Caco-2 (cell line): ENCODE data around the gene PRIM1. TPM values are rescaled to one million over a fixed set of nuclear protein-coding genes. Genes with fewer than 3 reads are reported as not detected.

Source experiments
- BruUV-seq: library from RNA; stranded (reverse); fragments of 400-500 nt; replicated peaks from 2 replicates; lab custom pipeline; 2021; lab: Mats Ljungman, UMichigan
- CTCF ChIA-PET: fragments of 300-600 bp; sonication (Branson Sonifier 250); formaldehyde crosslinking; loops from one replicate; lab custom pipeline; 2022; ENCODE audit warnings: antibody characterized with exemption; lab: Charles Lee
- POLR2A ChIA-PET: fragments of 300-600 bp; sonication (Branson Sonifier 250); formaldehyde crosslinking; loops from one replicate; lab custom pipeline; 2022; ENCODE audit warnings: antibody characterized with exemption; lab: Charles Lee
- DNase-seq, 2 experiments: peaks; one replicate each; pipeline versions ENCODE4 v3.0.0 to v3.0.0-alpha.2; 2020 to 2022
- H3K27me3 ChIP-seq: replicated peaks from 2 replicates; pipeline ENCODE4 v1.6.0; 2011; ENCODE audit warnings: low read length; ENCODE audit not compliant: control insufficient read depth, insufficient read depth
- H3K36me3 ChIP-seq: 2 replicates; pipeline ENCODE4 v1.5.1; 2011; ENCODE audit warnings: low read length; ENCODE audit not compliant: control insufficient read depth, insufficient read depth
- H3K4me1 ChIP-seq: fragments of 250-450 bp; sonication (Bioruptor Pico); 2 replicates; pipeline ENCODE4 v1.5.1; 2020; ENCODE audit warnings: mild to moderate bottlenecking
- H3K4me3 ChIP-seq: 2 replicates; pipeline ENCODE4 v1.5.1; 2011; ENCODE audit warnings: low read depth, mild to moderate bottlenecking, control low read depth, low read length
- H3K9me3 ChIP-seq: fragments of 250-450 bp; sonication (Bioruptor Pico); 2 replicates; pipeline ENCODE4 v1.5.1; 2020; ENCODE audit warnings: mild to moderate bottlenecking, moderate library complexity
- H3K27ac Mint-ChIP-seq: one replicate; pipeline ENCODE4 v1.8.0; 2022; ENCODE audit warnings: mixed read lengths; ENCODE audit not compliant: unreplicated experiment
- H3K27me3 Mint-ChIP-seq: one replicate; pipeline ENCODE4 v1.8.0; 2022; ENCODE audit warnings: mixed read lengths; ENCODE audit not compliant: insufficient read depth, unreplicated experiment
- H3K36me3 Mint-ChIP-seq: one replicate; pipeline ENCODE4 v1.8.0; 2022; ENCODE audit warnings: mild to moderate bottlenecking, mixed read lengths; ENCODE audit not compliant: insufficient read depth, unreplicated experiment
- H3K4me1 Mint-ChIP-seq: one replicate; pipeline ENCODE4 v1.8.0; 2022; ENCODE audit warnings: low read depth, mixed read lengths; ENCODE audit not compliant: unreplicated experiment
- H3K4me3 Mint-ChIP-seq: one replicate; pipeline ENCODE4 v1.8.0; 2022; ENCODE audit warnings: mild to moderate bottlenecking, moderate library complexity, mixed read lengths; ENCODE audit not compliant: unreplicated experiment
- H3K9me3 Mint-ChIP-seq: one replicate; pipeline ENCODE4 v1.8.0; 2022; ENCODE audit warnings: mixed read lengths; ENCODE audit not compliant: unreplicated experiment
- intact Hi-C: fragments of 100-400 bp; cut with micrococcal nuclease; formaldehyde crosslinking; loops from one replicate; pipeline ENCODE4 v1.10.0; 2022; ENCODE audit not compliant: unreplicated experiment
- total RNA-seq: library from RNA; stranded (reverse); gene quantifications from 2 replicates; pipeline ENCODE4 v1.2.3, GENCODE V29; 2022
- TF ChIP-seq, protein P1 (sequence below), 2 experiments: fragments of 200-600 bp in 1 of 2; IDR thresholded peaks; 1 replicate in 1 of 2; 2 replicates in 1 of 2; pipeline versions ENCODE4 v1.5.1 to v1.8.0; 2011 to 2022; ENCODE audit warnings: antibody characterized with exemption in 1 of 2, control low read depth in 1 of 2, inconsistent platforms in 1 of 2, low read depth in 1 of 2, low read length in 1 of 2, mild to moderate bottlenecking in 1 of 2, moderate library complexity in 1 of 2; ENCODE audit not compliant: insufficient read depth in 1 of 2, severe bottlenecking in 1 of 2, unreplicated experiment in 1 of 2

The PRIM1 gene
- total RNA-seq, 1 experiment from 2014 or later, result 38.0 TPM

DNA sequence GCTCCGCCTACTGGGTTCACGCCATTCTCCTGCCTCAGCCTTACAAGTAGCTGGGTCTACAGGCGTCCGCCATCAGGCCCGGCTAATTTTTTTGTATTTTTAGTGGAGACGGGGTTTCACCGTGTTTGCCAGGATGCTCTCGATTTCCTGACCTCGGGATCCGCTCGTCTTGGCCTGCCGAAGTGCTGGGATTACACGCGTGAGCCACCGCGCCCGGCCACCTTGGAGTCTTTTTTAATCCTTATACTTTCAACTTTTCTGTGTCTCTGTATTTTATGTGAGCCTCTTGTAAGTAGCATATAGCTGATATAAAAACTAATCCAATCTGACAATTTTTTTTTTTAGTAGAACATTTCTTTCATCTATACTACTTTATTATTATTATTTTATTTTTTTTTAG lies 26.6 kb upstream of the PRIM1 start:
- TF ChIP-seq, protein P1, sequence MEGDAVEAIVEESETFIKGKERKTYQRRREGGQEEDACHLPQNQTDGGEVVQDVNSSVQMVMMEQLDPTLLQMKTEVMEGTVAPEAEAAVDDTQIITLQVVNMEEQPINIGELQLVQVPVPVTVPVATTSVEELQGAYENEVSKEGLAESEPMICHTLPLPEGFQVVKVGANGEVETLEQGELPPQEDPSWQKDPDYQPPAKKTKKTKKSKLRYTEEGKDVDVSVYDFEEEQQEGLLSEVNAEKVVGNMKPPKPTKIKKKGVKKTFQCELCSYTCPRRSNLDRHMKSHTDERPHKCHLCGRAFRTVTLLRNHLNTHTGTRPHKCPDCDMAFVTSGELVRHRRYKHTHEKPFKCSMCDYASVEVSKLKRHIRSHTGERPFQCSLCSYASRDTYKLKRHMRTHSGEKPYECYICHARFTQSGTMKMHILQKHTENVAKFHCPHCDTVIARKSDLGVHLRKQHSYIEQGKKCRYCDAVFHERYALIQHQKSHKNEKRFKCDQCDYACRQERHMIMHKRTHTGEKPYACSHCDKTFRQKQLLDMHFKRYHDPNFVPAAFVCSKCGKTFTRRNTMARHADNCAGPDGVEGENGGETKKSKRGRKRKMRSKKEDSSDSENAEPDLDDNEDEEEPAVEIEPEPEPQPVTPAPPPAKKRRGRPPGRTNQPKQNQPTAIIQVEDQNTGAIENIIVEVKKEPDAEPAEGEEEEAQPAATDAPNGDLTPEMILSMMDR (IDR thresholded peaks at IDR 0.05; ENCODE audit: insufficient read depth in 1 of 2, low read depth in 1 of 2, low read length in 1 of 2, severe bottlenecking in 1 of 2, unreplicated experiment in 1 of 2), result no peak
- POLR2A ChIA-PET, result no interaction called here
- intact Hi-C loops, result no loop called here
- no peaks in the 10 kb centered on the region for H3K4me1 Mint-ChIP-seq
- Histone ChIP-seq H3K36me3 (no peaks in the 10 kb centered on the region), H3K4me3 (no peak overlapping the region), H3K9me3 (no peaks in the 10 kb centered on the region), H3K27me3 (no peaks in the 10 kb centered on the region), H3K4me1 (no peaks in the 10 kb centered on the region)
- CTCF ChIA-PET, result no interaction called here
- no peaks in the 10 kb centered on the region for H3K36me3 Mint-ChIP-seq
- BruUV-seq, result no TSS peak
- no peak for DNase-seq
- no peak overlapping the region for H3K4me3 Mint-ChIP-seq
- H3K9me3 Mint-ChIP-seq, result no peaks in the 10 kb centered on the region
- no peaks in the 10 kb centered on the region for H3K27me3 Mint-ChIP-seq
- no peak overlapping the region for H3K27ac Mint-ChIP-seq

DNA sequence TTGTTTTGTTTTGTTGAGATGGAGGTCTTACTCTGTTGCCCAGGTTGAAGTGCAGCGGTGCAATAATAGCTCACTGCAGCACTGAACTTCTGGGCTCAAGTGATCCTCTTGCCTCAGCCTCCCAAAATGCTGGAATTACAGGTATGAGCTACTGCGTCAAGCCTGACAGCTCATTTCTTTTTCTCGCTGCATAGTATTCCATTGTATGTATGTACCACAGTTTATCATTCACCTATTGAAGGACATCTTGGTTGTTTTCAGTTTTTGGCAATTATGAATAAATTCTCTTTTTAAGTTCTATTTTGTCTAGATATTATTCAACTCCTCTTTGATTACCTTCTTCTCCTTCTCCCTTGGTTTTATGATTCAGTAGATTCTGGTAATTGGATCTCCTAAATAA lies 24.5 kb upstream of the PRIM1 start:
- no TSS peak for BruUV-seq
- Mint-ChIP-seq H3K27me3 (no peaks in the 10 kb centered on the region), H3K27ac (no peak overlapping the region), H3K4me3 (no peak overlapping the region), H3K36me3 (no peaks in the 10 kb centered on the region), H3K9me3 (no peaks in the 10 kb centered on the region), H3K4me1 (no peaks in the 10 kb centered on the region)
- ChIA-PET POLR2A (no interaction called here), CTCF (no interaction called here)
- no peak for DNase-seq
- no peak overlapping the region for H3K4me3 ChIP-seq
- intact Hi-C loops, result no loop called here
- no peaks in the 10 kb centered on the region for H3K27me3 ChIP-seq
- no peaks in the 10 kb centered on the region for H3K4me1 ChIP-seq
- H3K36me3 ChIP-seq, result no peaks in the 10 kb centered on the region
- H3K9me3 ChIP-seq, result no peaks in the 10 kb centered on the region
- TF ChIP-seq, protein P1 (IDR thresholded peaks at IDR 0.05; ENCODE audit: insufficient read depth in 1 of 2, low read depth in 1 of 2, low read length in 1 of 2, severe bottlenecking in 1 of 2, unreplicated experiment in 1 of 2), result no peak

DNA sequence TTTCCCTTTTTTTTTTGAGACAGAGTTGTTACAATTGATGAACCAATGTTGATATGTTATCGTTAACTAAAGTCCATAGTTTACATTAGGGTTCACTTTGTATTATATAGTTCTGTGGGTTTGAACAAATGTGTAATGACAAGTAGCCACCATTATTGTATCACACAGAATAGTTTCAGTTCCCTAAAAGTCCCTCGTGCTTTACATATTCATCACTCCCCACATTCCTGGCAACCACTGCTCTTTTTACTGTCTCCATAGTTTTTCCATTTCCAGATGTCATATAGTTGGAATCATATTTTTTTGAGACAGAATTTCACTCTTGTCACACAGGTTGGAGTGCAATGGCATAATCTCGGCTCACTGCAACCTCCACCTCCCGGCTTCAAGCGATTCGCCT lies 23.5 kb upstream of the PRIM1 start:
- ChIA-PET CTCF (no interaction called here), POLR2A (no interaction called here)
- Mint-ChIP-seq H3K4me1 (no peaks in the 10 kb centered on the region), H3K27me3 (no peaks in the 10 kb centered on the region), H3K9me3 (no peaks in the 10 kb centered on the region), H3K27ac (no peak overlapping the region), H3K4me3 (no peak overlapping the region), H3K36me3 (no peaks in the 10 kb centered on the region)
- H3K36me3 ChIP-seq, result no peaks in the 10 kb centered on the region
- no peaks in the 10 kb centered on the region for H3K27me3 ChIP-seq
- no peaks in the 10 kb centered on the region for H3K4me1 ChIP-seq
- no peak for DNase-seq
- no TSS peak for BruUV-seq
- TF ChIP-seq, protein P1 (IDR thresholded peaks at IDR 0.05; ENCODE audit: insufficient read depth in 1 of 2, low read depth in 1 of 2, low read length in 1 of 2, severe bottlenecking in 1 of 2, unreplicated experiment in 1 of 2), result no peak
- no peaks in the 10 kb centered on the region for H3K9me3 ChIP-seq
- intact Hi-C loops, result no loop called here
- no peak overlapping the region for H3K4me3 ChIP-seq
